NCI-H2196 (cell line): ENCODE measurements around the gene SUGP1.

Experiments
- DNase-seq: peaks from one replicate; lab custom pipeline; 2025; ENCODE audit not compliant: unreplicated experiment; lab: John Stamatoyannopoulos, UW

SUGP1 gene

DNA sequence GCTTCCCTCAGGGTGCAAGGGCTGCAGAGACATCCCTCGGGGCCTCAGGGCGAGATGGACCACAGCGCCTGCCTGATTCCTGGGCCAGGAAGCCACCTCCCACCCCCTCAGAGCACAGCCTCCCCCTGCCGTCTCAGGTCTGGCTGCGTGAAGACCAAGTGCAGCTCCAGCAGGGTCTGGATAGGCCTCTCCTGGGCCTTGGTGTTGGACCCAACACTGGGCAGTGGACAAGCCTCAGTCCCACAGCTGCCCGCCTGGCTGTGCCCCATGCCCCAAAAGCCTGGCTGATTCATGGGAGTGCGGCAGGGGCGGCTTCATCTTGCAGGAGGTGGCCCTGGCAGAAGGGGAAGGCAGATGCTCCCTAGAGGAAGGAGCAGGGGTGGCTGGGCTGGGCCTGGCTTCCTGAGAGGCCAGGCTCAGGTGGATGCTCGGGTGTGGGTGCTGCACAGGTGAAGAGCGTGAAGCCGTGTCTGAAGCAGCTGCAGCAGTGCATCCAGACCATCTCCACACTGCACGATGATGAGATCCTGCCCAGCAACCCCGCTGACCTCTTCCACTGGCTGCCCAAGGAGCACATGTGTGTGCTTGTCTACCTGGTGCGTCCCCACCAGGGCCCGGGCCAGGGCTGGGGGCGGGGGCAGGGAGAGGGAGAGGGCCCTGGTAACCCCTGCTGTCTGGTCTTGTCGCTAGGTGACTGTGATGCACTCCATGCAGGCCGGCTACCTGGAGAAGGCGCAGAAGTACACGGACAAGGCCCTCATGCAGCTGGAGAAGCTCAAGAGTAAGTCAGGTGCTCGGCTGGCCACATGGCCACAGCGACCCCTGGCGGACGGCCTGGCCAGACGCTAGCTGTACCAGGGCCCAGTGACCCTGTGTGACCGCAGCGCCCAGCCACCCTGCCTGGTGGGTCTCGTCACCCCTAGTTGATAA is 22.0 kb upstream of the SUGP1 start:
- peak; percentile 85 for DNase-seq

GRCh38 chr19:19341026-19341425 is 20.7 kb upstream of the SUGP1 start:
- DNase-seq: no peak

GRCh38 chr19:19338082-19338481 is 17.8 kb upstream of the SUGP1 start:
- DNase-seq: no peak

- no peak for DNase-seq
Measured at GRCh38 chr19:19337120-19337519, 16.8 kb upstream of the SUGP1 start.

GRCh38 chr19:19336597-19336996 is 16.3 kb upstream of the SUGP1 start:
- no peak for DNase-seq

DNA sequence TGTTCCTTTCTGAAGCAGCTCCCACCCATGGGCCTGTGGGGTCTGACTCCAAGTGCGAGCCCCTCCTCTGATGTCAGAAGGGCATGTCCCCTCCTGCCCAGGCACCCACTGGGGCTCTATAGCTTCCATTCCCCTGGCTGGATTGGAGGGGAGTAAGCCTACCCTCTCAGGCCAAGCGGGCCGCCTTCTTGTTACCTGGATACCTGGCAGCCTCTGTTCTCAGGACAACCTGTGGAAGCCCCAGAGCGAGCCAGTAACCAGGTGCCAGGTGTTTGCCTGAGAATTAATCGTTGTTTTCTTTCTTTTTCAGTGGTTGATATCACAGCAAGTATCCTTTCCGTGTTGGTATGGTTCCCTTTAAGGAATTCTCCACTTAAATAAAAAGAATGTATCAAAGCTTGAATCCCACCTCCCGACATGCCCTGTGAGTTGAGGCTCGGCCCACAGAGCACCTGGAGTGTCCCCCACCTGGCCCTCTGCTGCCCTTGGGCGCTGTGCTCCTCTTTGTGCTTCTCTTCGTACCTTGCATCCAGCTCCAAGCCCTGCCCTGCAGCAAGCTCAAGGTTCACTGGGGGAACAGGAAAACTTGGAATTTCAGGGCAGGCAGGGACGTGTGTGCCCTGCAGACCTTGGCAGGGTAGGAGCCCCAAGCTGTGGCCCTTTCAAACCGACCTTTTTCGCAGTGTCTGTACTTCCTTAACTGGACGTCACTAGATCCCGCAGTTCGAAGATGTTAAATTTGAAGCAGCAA is 15.3 kb upstream of the SUGP1 start:
- DNase-seq: no peak

- no peak for DNase-seq
Measured at GRCh38 chr19:19334989-19335344, 14.7 kb upstream of the SUGP1 start.

- no peak for DNase-seq
Measured at GRCh38 chr19:19334063-19334988, 14.0 kb upstream of the SUGP1 start.

DNA sequence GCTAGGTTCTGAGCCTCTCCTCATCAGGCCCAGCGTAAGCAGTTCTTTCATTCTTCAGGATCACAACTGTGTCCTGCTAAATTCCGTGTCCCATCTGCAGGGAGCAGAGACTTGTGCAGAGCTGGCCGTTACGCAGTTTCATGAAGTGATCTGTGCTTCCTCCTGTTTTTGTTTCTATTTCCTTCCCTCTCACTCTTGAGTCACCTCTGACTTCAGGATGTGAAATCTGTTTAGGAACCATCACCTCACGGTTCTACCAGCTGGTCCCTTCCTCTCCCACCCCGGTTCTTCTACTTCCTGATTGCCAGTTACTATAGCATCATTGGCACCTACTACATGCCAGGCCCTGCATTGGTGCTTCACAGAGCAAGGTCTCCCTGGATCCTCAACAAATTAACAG is 8.8 kb upstream of the SUGP1 start:
- no peak for DNase-seq

DNA sequence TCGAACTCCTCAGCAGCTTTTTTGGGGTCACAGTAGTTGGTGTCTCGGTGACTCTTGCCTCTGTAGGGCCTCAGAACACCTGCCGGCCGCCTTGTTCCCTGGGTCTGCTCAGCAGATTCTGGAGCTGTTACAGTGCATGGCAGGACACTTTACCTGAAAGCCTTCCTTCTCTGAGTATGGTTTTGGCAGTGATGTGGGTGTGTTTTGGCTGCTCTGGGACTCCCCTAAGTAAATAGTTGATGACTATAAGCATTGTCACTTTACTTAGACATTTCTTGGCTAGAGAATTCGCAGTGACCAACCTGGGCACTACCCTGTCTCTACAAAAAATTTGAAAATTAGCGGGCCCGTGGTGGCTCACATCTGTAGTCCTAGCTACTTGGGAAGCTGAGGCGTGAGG is 7.4 kb upstream of the SUGP1 start:
- no peak for DNase-seq

- no peak for DNase-seq
Measured at GRCh38 chr19:19324059-19324770, 3.9 kb upstream of the SUGP1 start.

DNA sequence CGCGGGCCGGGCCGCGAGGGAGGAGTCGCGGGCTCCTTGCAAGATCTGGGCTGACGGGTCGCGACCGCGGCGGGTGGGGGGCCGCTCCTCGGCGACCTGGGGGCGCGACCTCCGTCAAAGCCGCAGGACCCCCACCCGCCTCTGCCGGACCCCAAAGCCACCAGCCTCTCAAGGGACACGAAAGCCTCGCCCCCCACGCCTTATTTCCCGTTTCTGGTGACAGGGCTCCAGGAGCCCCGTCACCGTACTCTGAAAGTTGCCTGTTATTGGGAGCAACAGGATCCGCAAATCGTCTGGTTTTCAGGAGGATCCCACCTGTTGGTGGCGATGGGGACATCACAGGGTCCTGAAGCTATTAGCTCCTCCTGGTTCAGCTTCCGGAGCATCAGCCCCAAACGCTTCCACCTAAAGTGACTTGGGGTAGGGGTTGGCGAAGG is 850 bp upstream of the SUGP1 start:
- no peak for DNase-seq

DNA sequence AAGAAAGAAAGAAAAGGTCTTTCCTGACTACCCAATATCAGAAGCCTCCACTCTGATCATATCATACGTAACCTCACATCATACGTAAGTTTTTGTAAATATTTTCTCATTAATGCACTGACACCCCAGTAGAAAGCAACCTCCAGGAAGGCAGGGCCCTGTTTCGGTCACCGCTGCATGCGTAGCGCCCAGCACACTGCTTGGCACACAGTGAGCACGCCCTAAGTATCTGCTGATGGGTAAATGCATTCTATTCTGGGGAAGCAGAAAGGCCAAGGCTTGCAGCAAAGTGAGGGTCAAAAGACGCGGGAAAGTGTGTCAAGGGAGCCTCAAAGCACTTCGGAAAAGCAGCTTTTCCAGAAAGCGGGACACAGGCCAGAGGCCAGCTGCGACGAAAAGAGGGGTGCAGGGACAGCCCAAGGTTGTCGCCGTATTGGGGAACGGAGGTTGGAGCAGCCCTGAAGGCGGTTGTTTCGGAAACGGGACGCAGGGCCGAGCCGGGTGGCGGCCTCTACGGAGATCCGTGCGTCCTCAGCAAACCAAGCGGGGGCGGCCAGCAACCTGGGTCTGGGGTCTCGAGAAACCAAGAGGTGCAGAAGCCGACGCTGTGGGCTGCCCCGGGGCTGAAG is 463 bp downstream of the SUGP1 start:
- DNase-seq: no peak

DNA sequence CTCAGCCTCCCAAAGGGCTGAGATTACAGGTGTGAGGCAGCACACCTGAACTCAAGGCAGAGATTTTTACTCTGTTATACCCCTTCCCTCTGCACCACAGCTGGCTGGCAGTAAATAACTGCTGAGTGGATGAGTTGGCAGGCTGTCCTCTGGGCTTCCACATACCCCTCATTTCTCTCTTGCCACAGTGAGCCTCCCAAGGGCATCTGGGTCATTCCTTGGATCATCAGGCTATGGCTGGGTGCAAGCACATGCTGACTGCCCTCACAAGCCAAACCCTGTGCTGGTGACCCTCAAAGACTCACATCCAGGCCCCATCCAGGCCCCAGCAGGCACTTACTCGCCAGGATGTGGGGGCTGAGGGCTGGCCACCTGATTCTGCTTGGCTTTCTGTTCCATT is 4.2 kb downstream of the SUGP1 start:
- no peak for DNase-seq

- no peak for DNase-seq
Measured at GRCh38 chr19:19315444-19315843, 4.9 kb downstream of the SUGP1 start.

DNA sequence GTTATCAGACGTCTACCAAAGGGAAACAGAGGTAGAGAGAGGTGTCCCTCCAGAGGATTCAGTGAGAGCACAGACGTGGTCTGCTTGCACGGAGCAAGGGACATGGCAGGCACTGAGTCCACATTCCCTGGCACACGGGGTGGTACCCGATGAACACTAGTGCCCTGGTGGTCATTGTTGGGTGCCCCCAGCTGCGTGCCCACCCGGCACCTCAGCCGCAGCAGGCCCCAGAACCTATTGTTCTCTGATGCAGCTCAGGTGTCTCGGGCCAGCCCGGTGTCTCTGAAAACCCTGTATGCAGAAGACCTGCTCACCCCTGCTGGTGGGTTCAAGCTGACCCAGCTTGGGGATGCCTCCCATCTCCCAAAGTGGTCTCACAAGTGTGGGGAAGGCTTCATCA is 11.9 kb downstream of the SUGP1 start:
- DNase-seq: no peak

DNA sequence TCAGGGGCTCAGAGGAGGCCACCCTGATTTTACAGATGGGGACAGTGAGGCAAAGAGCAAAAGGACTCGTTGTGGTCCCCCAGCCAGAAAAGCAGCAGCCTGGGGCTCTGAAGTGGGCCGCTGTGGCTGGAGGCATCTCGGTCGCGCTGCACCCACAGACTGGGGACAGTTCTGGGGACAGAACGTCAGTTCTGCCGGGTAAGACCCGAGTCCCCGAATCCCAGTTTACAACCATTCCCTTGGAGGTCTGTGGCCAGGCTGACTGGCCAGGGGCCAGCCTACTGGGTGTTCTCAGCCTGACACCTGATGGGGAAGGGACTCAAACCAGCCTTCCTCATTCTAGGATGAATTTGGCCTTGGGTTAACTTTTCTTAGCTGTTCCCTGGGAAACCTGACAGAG is 14.1 kb downstream of the SUGP1 start:
- no peak for DNase-seq

DNA sequence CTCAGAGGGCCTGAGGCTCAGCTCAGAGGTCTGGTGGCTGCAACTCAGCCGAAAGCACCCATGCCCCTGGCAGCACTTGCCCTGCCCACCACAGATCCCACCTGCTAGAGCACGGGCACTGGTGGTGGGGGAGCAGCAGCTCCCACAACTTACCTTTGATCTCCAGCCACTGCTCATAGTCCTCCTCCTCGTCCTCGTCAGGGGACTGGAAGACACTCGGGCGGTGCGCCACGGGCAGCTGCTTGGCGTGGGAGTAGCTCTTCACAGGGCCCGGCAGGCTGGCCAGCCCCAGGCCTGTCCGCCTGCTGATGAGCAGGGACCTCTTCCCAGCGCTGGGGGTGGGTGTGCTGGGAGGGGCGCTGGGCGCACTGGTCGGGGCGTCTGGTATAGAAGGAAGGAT is 14.6 kb downstream of the SUGP1 start:
- DNase-seq: no peak

DNA sequence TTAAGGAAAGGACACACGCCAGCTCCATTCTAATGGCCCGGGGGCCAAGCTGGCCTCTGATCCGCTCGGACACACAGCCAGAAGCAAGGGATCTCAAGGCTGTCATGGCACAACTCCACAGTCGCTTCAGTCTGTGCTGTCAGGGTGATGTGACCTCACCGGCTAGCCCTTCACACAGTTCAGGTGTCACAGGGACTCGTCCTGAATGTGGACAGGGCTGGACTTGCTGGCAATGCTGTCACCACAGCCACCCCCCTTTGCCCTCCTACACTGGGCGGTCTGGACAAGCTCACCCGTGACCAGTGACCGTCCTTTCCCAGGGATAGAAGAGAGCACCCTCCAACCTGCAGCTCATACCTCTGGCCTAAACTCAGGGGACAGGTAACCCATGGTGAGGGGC is 15.2 kb downstream of the SUGP1 start:
- no peak for DNase-seq
